ENCODE measurements around the gene PCDH9.

DNA sequence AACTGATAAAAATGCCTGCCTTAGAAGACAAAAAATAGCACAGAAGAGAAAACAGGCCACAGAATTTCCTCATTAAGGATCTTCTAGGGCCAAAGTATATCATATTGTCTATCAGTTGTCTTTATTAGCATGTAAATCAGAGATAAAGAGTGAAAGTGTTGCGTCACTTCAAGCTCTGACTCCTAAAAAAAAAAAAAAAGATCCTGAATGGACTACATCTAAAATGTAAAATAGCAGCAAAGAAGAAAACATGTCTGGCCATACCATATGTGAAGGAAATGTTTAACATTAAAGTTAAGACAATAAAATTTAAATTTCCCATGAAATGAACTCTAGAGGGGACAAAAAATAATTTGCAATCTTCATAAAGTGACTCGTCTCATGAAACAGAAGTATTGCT, 237.4 kb downstream of the PCDH9 start:
- no peak for TF ChIP-seq POLR2A (IDR thresholded peaks at IDR 0.05)
- no peak for TF ChIP-seq POLR2AphosphoS5 (IDR thresholded peaks at IDR 0.05)
- no peak for TF ChIP-seq CTCF (IDR thresholded peaks at IDR 0.05)
- TF ChIP-seq EP300 (IDR thresholded peaks at IDR 0.05), result no peak
